H1 (cell line): ENCODE results near the gene SLX4IP. TPM values are rescaled to one million over a fixed set of nuclear protein-coding genes. Genes with fewer than 3 reads are reported as not detected.

ENCODE experiments used
- CTCF ChIA-PET: fragments of 300-600 bp; sonication (Branson Sonifier 250); formaldehyde crosslinking; loops from one replicate; lab custom pipeline; 2021; ENCODE audit not compliant: partially characterized antibody; lab: Charles Lee
- POLR2A ChIA-PET: fragments of 300-600 bp; sonication (Branson Sonifier 250); formaldehyde crosslinking; loops from one replicate; lab custom pipeline; 2021; ENCODE audit warnings: inconsistent platforms; ENCODE audit not compliant: partially characterized antibody; lab: Charles Lee
- DNase-seq, 2 experiments: peaks; one replicate each; pipeline versions ENCODE4 v3.0.0 to v3.0.0-alpha.2; 2010 to 2022; ENCODE audit warnings: low spot score in 2 of 2, low read depth in 1 of 2, mixed read lengths in 1 of 2
- FAIRE-seq: peaks from 2 replicates; lab custom pipeline; 2011; peaks lifted over from hg19 to GRCh38; lab: Jason Lieb, UNC
- H2AFZ ChIP-seq: 2 replicates; pipeline ENCODE4 v1.8.1; 2012; ENCODE audit warnings: low read length, inconsistent platforms
- H2AK5ac ChIP-seq: 2 replicates; pipeline ENCODE4 v1.6.1; 2013; ENCODE audit warnings: low read depth, low read length
- H2BK120ac ChIP-seq: replicated peaks from 2 replicates; pipeline ENCODE3; 2013; ENCODE audit warnings: low read depth, low read length, inconsistent platforms
- H2BK12ac ChIP-seq: 2 replicates; pipeline ENCODE4 v1.6.1; 2013; ENCODE audit warnings: low read depth, low read length
- H2BK15ac ChIP-seq: 2 replicates; pipeline ENCODE4 v1.6.1; 2013; ENCODE audit warnings: low read length
- H2BK20ac ChIP-seq: 2 replicates; pipeline ENCODE4 v1.6.1; 2013; ENCODE audit warnings: low read length
- H2BK5ac ChIP-seq: 2 replicates; pipeline ENCODE4 v1.6.1; 2013; ENCODE audit warnings: low read depth, low read length
- H3K14ac ChIP-seq: 2 replicates; pipeline ENCODE4 v1.6.1; 2013; ENCODE audit warnings: inconsistent platforms; ENCODE audit not compliant: insufficient read length
- H3K18ac ChIP-seq: 2 replicates; pipeline ENCODE4 v1.6.1; 2013; ENCODE audit warnings: low read length; ENCODE audit errors: extremely low read depth
- H3K23ac ChIP-seq: 2 replicates; pipeline ENCODE4 v1.6.1; 2013; ENCODE audit warnings: inconsistent platforms; ENCODE audit not compliant: insufficient read length
- H3K23me2 ChIP-seq: 2 replicates; pipeline ENCODE4 v1.6.1; 2013; ENCODE audit warnings: low read depth, low read length
- H3K27ac ChIP-seq: 2 replicates; pipeline ENCODE4 v1.6.1; 2011; ENCODE audit warnings: low read depth, low read length, inconsistent platforms
- H3K27me3 ChIP-seq, 4 experiments: replicated peaks in 1 of 4; 1 replicate in 1 of 4; 2 replicates in 3 of 4; pipeline versions ENCODE4 v1.6.1 to v1.8.1; 2011 to 2013; ENCODE audit warnings: low read length in 3 of 4, mild to moderate bottlenecking in 3 of 4, inconsistent platforms in 2 of 4, mixed read lengths in 2 of 4, moderate library complexity in 1 of 4; ENCODE audit not compliant: control insufficient read depth in 3 of 4, insufficient read depth in 3 of 4; ENCODE audit errors: extremely low read depth in 1 of 4
- H3K36me3 ChIP-seq, 4 experiments: 2 replicates each; pipeline versions ENCODE4 v1.6.1 to v1.8.1; 2011 to 2013; ENCODE audit warnings: mild to moderate bottlenecking in 4 of 4, low read length in 3 of 4, moderate library complexity in 2 of 4, control low read depth in 1 of 4, inconsistent platforms in 1 of 4; ENCODE audit not compliant: insufficient read depth in 4 of 4, control insufficient read depth in 2 of 4
- H3K4ac ChIP-seq: replicated peaks from 2 replicates; pipeline ENCODE3; 2013; ENCODE audit warnings: low read length, low read depth, mixed read lengths, inconsistent platforms; ENCODE audit not compliant: insufficient read length
- H3K4me1 ChIP-seq, 4 experiments: replicated peaks in 1 of 4; 1 replicate in 1 of 4; 2 replicates in 3 of 4; pipeline versions ENCODE4 v1.6.1 to v1.8.1; 2011 to 2013; ENCODE audit warnings: low read length in 3 of 4, inconsistent platforms in 2 of 4, mixed read lengths in 1 of 4; ENCODE audit not compliant: insufficient read depth in 4 of 4, control insufficient read depth in 3 of 4
- H3K4me2 ChIP-seq, 2 experiments: 2 replicates each; pipeline versions ENCODE4 v1.6.1 to v1.8.1; 2011 to 2013; ENCODE audit warnings: low read depth in 2 of 2, low read length in 2 of 2, control low read depth in 1 of 2, inconsistent platforms in 1 of 2, mild to moderate bottlenecking in 1 of 2; ENCODE audit not compliant: insufficient read depth in 1 of 2
- H3K4me3 ChIP-seq, 4 experiments: fragments of 200-600, 300-600 bp in 1 of 4; sonication (generic), shearing (Covaris generic), sonication (Bioruptor Twin) in 1 of 4; 2 replicates each; pipeline versions ENCODE4 v1.5.1 to v1.8.1; 2011 to 2016; ENCODE audit warnings: low read length in 4 of 4, low read depth in 3 of 4, control low read depth in 2 of 4, inconsistent platforms in 2 of 4, mild to moderate bottlenecking in 2 of 4, mixed read lengths in 1 of 4, moderate library complexity in 1 of 4; ENCODE audit not compliant: insufficient read depth in 2 of 4; ENCODE audit errors: extremely low read depth in 1 of 4
- H3K56ac ChIP-seq: replicated peaks from 2 replicates; pipeline ENCODE3; 2013; ENCODE audit warnings: low read depth, mild to moderate bottlenecking, mixed read lengths, low read length, inconsistent platforms; ENCODE audit not compliant: insufficient read length
- H3K79me1 ChIP-seq: 2 replicates; pipeline ENCODE4 v1.6.1; 2013; ENCODE audit warnings: low read depth, low read length, control low read depth
- H3K79me2 ChIP-seq, 2 experiments: 2 replicates each; pipeline versions ENCODE4 v1.6.1 to v1.8.1; 2012 to 2013; ENCODE audit warnings: low read length in 2 of 2, mild to moderate bottlenecking in 2 of 2, inconsistent platforms in 1 of 2; ENCODE audit not compliant: insufficient read depth in 2 of 2, control insufficient read depth in 1 of 2
- H3K9ac ChIP-seq, 4 experiments: replicated peaks in 1 of 4; 1 replicate in 1 of 4; 2 replicates in 3 of 4; pipeline versions ENCODE4 v1.6.1 to v1.8.1; 2011 to 2013; ENCODE audit warnings: low read depth in 3 of 4, low read length in 3 of 4, control low read depth in 2 of 4, mild to moderate bottlenecking in 2 of 4, moderate library complexity in 2 of 4, inconsistent platforms in 1 of 4; ENCODE audit errors: extremely low read depth in 1 of 4
- H3K9me3 ChIP-seq, 2 experiments: 2 replicates each; pipeline versions ENCODE4 v1.6.1 to v1.8.1; 2012 to 2013; ENCODE audit warnings: mild to moderate bottlenecking in 2 of 2, moderate library complexity in 2 of 2, control low read depth in 1 of 2, inconsistent platforms in 1 of 2, low read depth in 1 of 2, low read length in 1 of 2, mixed read lengths in 1 of 2; ENCODE audit not compliant: insufficient read depth in 2 of 2
- H4K20me1 ChIP-seq, 2 experiments: replicated peaks in 1 of 2; 2 replicates each; pipeline versions ENCODE3 to v1.8.1; 2011 to 2013; ENCODE audit warnings: inconsistent platforms in 2 of 2, low read length in 2 of 2, mild to moderate bottlenecking in 1 of 2; ENCODE audit not compliant: insufficient read depth in 2 of 2, control insufficient read depth in 1 of 2
- H4K5ac ChIP-seq: 2 replicates; pipeline ENCODE4 v1.6.1; 2013; ENCODE audit warnings: low read length, low read depth, mixed read lengths, inconsistent platforms; ENCODE audit not compliant: insufficient read length
- H4K8ac ChIP-seq: 2 replicates; pipeline ENCODE4 v1.8.0; 2013; ENCODE audit warnings: mild to moderate bottlenecking, moderate library complexity, low read length, inconsistent platforms; ENCODE audit not compliant: insufficient read depth; ENCODE audit errors: extremely low read depth
- H4K91ac ChIP-seq: replicated peaks from 2 replicates; pipeline ENCODE3; 2013; ENCODE audit warnings: low read length, mixed read lengths, inconsistent platforms; ENCODE audit not compliant: insufficient read length
- BACH1 ChIP-seq: IDR thresholded peaks from 2 replicates; pipeline ENCODE4 v1.6.1; 2012; ENCODE audit warnings: low read length, improper control_type of control experiment
- MAFK ChIP-seq: IDR thresholded peaks from 2 replicates; pipeline ENCODE4 v1.6.1; 2012; ENCODE audit warnings: low read depth, mild to moderate bottlenecking, improper control_type of control experiment, low read length
- SIN3A ChIP-seq, 2 experiments: IDR thresholded peaks in 1 of 2; conservative IDR thresholded peaks in 1 of 2; 2 replicates each; pipeline ENCODE4 v1.6.1; 2011 to 2012; ENCODE audit warnings: low read length in 2 of 2, improper control_type of control experiment in 1 of 2, low read depth in 1 of 2, mild to moderate bottlenecking in 1 of 2
- WGBS, 2 experiments: shearing (Covaris generic) in 1 of 2; methylation state at CpG; one replicate each; pipeline versions ENCODE4 v1.1.6 to v1.1.7; 2013 to 2015; ENCODE audit warnings: low lambda C conversion rate in 2 of 2, mixed read lengths in 2 of 2, inconsistent platforms in 1 of 2, low coverage in 1 of 2, missing lambda C conversion rate in 1 of 2; ENCODE audit not compliant: insufficient replicate concordance in 2 of 2, insufficient coverage in 1 of 2, insufficient read length in 1 of 2; ENCODE audit errors: extremely low coverage in 1 of 2, missing lambda C conversion rate in 1 of 2; 5-methylcytosine and 5-hydroxymethylcytosine counted together
- polyA plus RNA-seq, 7 experiments: library from polyadenylated mRNA; depleted of rRNA in 3 of 7; stranded (reverse) in 5 of 7; unstranded in 2 of 7; fragments of >200 nt in 5 of 7; fragments of 200-250 nt in 2 of 7; gene quantifications; 1 replicate in 5 of 7; 2 replicates in 1 of 7; 4 replicates in 1 of 7; pipeline versions ENCODE4 v1.2.1 to v1.2.3, GENCODE V29; 2011 to 2013; ENCODE audit warnings: missing spikeins in 2 of 7, mixed read lengths in 2 of 7
- total RNA-seq: library from RNA; stranded (reverse); fragmentation: NEBNext Ultra II Directional; extraction: Animal tissue kit (Norgen Biotek cat#: 25700); gene quantifications from 2 replicates; pipeline ENCODE4 v1.2.1, GENCODE V29; 2021

Gene SLX4IP
- total and polyA plus RNA-seq, 2 of the 8 experiments (the other 6 are each of a cell fraction or from before 2014, with no cell fraction given), result 2.4 to 8.7 TPM

DNA sequence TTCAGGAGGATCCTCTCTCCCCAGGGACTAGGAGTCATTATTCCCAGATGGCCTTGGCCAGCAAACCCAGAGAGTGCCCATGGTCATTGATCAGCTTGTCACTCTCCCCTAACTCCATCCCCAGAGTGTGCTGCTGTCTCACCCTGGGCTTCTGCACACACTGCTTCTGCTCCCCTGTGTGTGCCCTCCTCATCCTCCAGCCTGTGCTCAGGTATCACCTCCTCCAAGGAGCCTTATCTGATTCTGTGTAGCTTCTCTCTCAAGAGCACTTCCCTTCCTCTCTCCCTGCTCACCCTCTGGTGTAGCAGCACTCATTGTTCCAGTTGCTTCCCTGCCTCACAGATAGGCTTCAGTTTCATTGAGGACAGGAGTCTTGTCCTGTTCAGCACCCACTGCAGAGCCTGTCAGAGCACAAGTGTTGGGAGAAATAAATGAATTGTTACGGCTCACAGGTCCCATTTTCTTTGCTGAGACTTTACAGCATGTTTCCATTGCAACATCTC is 136.3 kb downstream of the SLX4IP start:
- POLR2A ChIA-PET, result no interaction called here
- H3K4ac ChIP-seq, result no peak overlapping the region
- no peak for TF ChIP-seq MAFK
- no peak for TF ChIP-seq SIN3A (conservative IDR thresholded peaks at IDR 0.05 in 1 of 2, IDR thresholded peaks at IDR 0.05 in 1 of 2; ENCODE audit: low read depth in 1 of 2, low read length in 2 of 2)
- no peak for TF ChIP-seq BACH1
- H3K4me2 ChIP-seq, result no peak overlapping the region
- H3K56ac ChIP-seq, result no peak overlapping the region
- H3K4me1 ChIP-seq, result peaks cover 0 to 3% (median 0%) of the 10 kb centered on the region in 4 experiments; a peak in 3 of 7 replicates
- H4K8ac ChIP-seq, result no peak overlapping the region
- H2BK20ac ChIP-seq, result no peak overlapping the region
- H2BK120ac ChIP-seq, result no peak overlapping the region
- H2BK12ac ChIP-seq, result no peak overlapping the region
- no peaks in the 10 kb centered on the region for H3K9me3 ChIP-seq
- CTCF ChIA-PET, result interaction anchor here (1.2 kb wide), 2 partner anchors 18 to 34 kb away, joined by 3 read pairs; no protein-coding TSS in a partner anchor
- no peak overlapping the region for H3K23ac ChIP-seq
- no peak for DNase-seq
- no peak overlapping the region for H2BK5ac ChIP-seq
- no peak overlapping the region for H2AFZ ChIP-seq
- H3K27ac ChIP-seq, result no peak overlapping the region
- H3K79me1 ChIP-seq, result no peaks in the 10 kb centered on the region
- no peak for FAIRE-seq
- H3K14ac ChIP-seq, result no peak overlapping the region
- no peak overlapping the region for H4K91ac ChIP-seq
- 94% methylated on average over 1 of the region's 1 CpG; no CpG with 5 or more reads in 1 of the 2 experiments for WGBS, 2 experiments
- H3K23me2 ChIP-seq, result no peaks in the 10 kb centered on the region
- no peaks in the 10 kb centered on the region for H4K20me1 ChIP-seq
- H3K27me3 ChIP-seq, result no peaks in the 10 kb centered on the region
- 0 out of 2 replicates have a peak overlapping the region, but pooled peaks have one; percentile 4 for H2BK15ac ChIP-seq
- H2AK5ac ChIP-seq, result no peak overlapping the region
- no peak overlapping the region for H3K4me3 ChIP-seq
- H3K36me3 ChIP-seq, result peaks cover 0 to 7% (median 0%) of the 10 kb centered on the region in 4 experiments; a peak in 2 of 8 replicates
- no peaks in the 10 kb centered on the region for H3K79me2 ChIP-seq
- no peak overlapping the region for H4K5ac ChIP-seq
- H3K18ac ChIP-seq, result no peak overlapping the region
- H3K9ac ChIP-seq, result no peak overlapping the region
